ENCODE measurements around the gene KCNA5. TPM values are rescaled to one million over a fixed set of nuclear protein-coding genes. Genes with fewer than 3 reads are reported as not detected.

Gene KCNA5
- polyA plus RNA-seq, 1 donor (not counting 4 experiments of a cell fraction or from before 2014, with no cell fraction given) = not detected

GRCh38 chr12:5038781-5039311, 4.8 kb upstream of the KCNA5 start:
- Histone ChIP-seq H3K9me3 (ENCODE audit: control insufficient read depth, low read depth, low read length) (no peaks in the 10 kb centered on the region), H3K79me2 (ENCODE audit: control insufficient read depth, insufficient read depth, low read length) (no peaks in the 10 kb centered on the region), H3K36me3 (ENCODE audit: control insufficient read depth in 2 of 2, extremely low read depth in 1 of 2, insufficient read depth in 2 of 2, low read length in 2 of 2) (no peaks in the 10 kb centered on the region), H3K9ac (ENCODE audit: control insufficient read depth, extremely low read depth, insufficient read depth, low read length) (no peak overlapping the region), H3K27me3 (ENCODE audit: control insufficient read depth, extremely low read depth, insufficient read depth, low read length) (peaks cover 26% of the 10 kb centered on the region), H3K27ac (ENCODE audit: control insufficient read depth, insufficient read depth, low read length) (no peak overlapping the region), H3K4me3 (ENCODE audit: control insufficient read depth in 2 of 3, extremely low read depth in 1 of 3, insufficient read depth in 2 of 3, low read depth in 1 of 3, low read length in 3 of 3) (no peak overlapping the region), H2AFZ (ENCODE audit: control insufficient read depth, low read length) (no peak overlapping the region), H3K9me1 (ENCODE audit: control insufficient read depth, extremely low read depth, insufficient read depth, low read length) (no peaks in the 10 kb centered on the region), H3K4me2 (ENCODE audit: control insufficient read depth, extremely low read depth, insufficient read depth, low read depth, low read length) (no peak overlapping the region), H4K20me1 (ENCODE audit: control insufficient read depth, extremely low read depth, insufficient read depth, low read length) (no peaks in the 10 kb centered on the region), H3K4me1 (ENCODE audit: control insufficient read depth, extremely low read depth, insufficient read depth, low read length) (no peaks in the 10 kb centered on the region)
- TF ChIP-seq CTCF (optimal IDR thresholded peaks at IDR 0.05 in 1 of 3, IDR thresholded peaks at IDR 0.05 in 1 of 3, conservative IDR thresholded peaks at IDR 0.05 in 1 of 3; ENCODE audit: extremely low read depth in 1 of 3, insufficient read depth in 2 of 3, low read length in 3 of 3) = no peak
- no peak for TF ChIP-seq EZH2 (IDR thresholded peaks at IDR 0.05; ENCODE audit: low read length)
- DNase-seq (ENCODE audit: low read depth, low spot score) (no peak), FAIRE-seq (no peak)
- dilution Hi-C loops (cut with MboI; ENCODE audit: extremely low pct_ligation_motif_present, low sequenced_read_pairs) = no loop called here

- H3K27ac ChIP-seq (ENCODE audit: control insufficient read depth, insufficient read depth, low read length) = no peak overlapping the region
- dilution Hi-C loops (cut with MboI; ENCODE audit: extremely low pct_ligation_motif_present, low sequenced_read_pairs) = no loop called here
- H3K4me3 ChIP-seq (ENCODE audit: control insufficient read depth in 2 of 3, extremely low read depth in 1 of 3, insufficient read depth in 2 of 3, low read depth in 1 of 3, low read length in 3 of 3) = no peak overlapping the region
- no peaks in the 10 kb centered on the region for H3K4me1 ChIP-seq (ENCODE audit: control insufficient read depth, extremely low read depth, insufficient read depth, low read length)
- DNase-seq (ENCODE audit: low read depth, low spot score) (no peak), FAIRE-seq (no peak)
- peaks cover 36% of the 10 kb centered on the region for H3K27me3 ChIP-seq (ENCODE audit: control insufficient read depth, extremely low read depth, insufficient read depth, low read length)
- no peak overlapping the region for H3K9ac ChIP-seq (ENCODE audit: control insufficient read depth, extremely low read depth, insufficient read depth, low read length)
- H3K79me2 ChIP-seq (ENCODE audit: control insufficient read depth, insufficient read depth, low read length) = no peaks in the 10 kb centered on the region
- no peaks in the 10 kb centered on the region for H4K20me1 ChIP-seq (ENCODE audit: control insufficient read depth, extremely low read depth, insufficient read depth, low read length)
- no peaks in the 10 kb centered on the region for H3K9me1 ChIP-seq (ENCODE audit: control insufficient read depth, extremely low read depth, insufficient read depth, low read length)
- no peaks in the 10 kb centered on the region for H3K9me3 ChIP-seq (ENCODE audit: control insufficient read depth, low read depth, low read length)
- no peak overlapping the region for H2AFZ ChIP-seq (ENCODE audit: control insufficient read depth, low read length)
- no peak overlapping the region for H3K4me2 ChIP-seq (ENCODE audit: control insufficient read depth, extremely low read depth, insufficient read depth, low read depth, low read length)
- TF ChIP-seq EZH2 (IDR thresholded peaks at IDR 0.05; ENCODE audit: low read length) (no peak), CTCF (optimal IDR thresholded peaks at IDR 0.05 in 1 of 3, IDR thresholded peaks at IDR 0.05 in 1 of 3, conservative IDR thresholded peaks at IDR 0.05 in 1 of 3; ENCODE audit: extremely low read depth in 1 of 3, insufficient read depth in 2 of 3, low read length in 3 of 3) (no peak)
- no peaks in the 10 kb centered on the region for H3K36me3 ChIP-seq (ENCODE audit: control insufficient read depth in 2 of 2, extremely low read depth in 1 of 2, insufficient read depth in 2 of 2, low read length in 2 of 2)
Measured at GRCh38 chr12:5039815-5040214, 3.9 kb upstream of the KCNA5 start.

All from keratinocyte (primary cell).